T-helper 2 cell (primary cell): ENCODE measurements around the gene RNF181.
"Not testable (repeated sequence)": the region's sequence is repeated elsewhere in the genome, so short reads cannot be mapped to it uniquely, and the experiment has no call there.

Experiments
- DNase-seq, 5 experiments: peaks; one replicate each; pipeline versions ENCODE4 v3.0.0 to v3.0.0-alpha.2; 2012 to 2022

The RNF181 gene

GRCh38 chr2:85596486-85597143, 1.1 kb downstream of the RNF181 start:
- DNase-seq = no peak

- no peak for DNase-seq
These were observed 1.7 kb downstream of the RNF181 start for GRCh38 chr2:85597241-85597640.

- no peak for DNase-seq
These were observed 3.2 kb downstream of the RNF181 start for GRCh38 chr2:85598594-85599340.

- peak in 1 of 5 experiments; percentile 19 for DNase-seq
These were observed 4.1 kb downstream of the RNF181 start for GRCh38 chr2:85599468-85600234.

- DNase-seq = no peak
These were observed 4.7 kb downstream of the RNF181 start for GRCh38 chr2:85600235-85600575.

GRCh38 chr2:85600951-85601770, 5.6 kb downstream of the RNF181 start:
- DNase-seq = no peak

- DNase-seq = no peak
These were observed 6.4 kb downstream of the RNF181 start for GRCh38 chr2:85601771-85602475.

GRCh38 chr2:85602476-85603234, 7.1 kb downstream of the RNF181 start, which contains the start of gene TMEM150A:
Gene TMEM150A (minus strand): TSS chr2:85602698. CDS start chr2:85601948, 750 bp downstream.
- DNase-seq = peak; percentile 65 to 88 (median 82)

- not testable (repeated sequence) for DNase-seq
These were observed 8.5 kb downstream of the RNF181 start for GRCh38 chr2:85604133-85604444.

GRCh38 chr2:85604568-85605339, 9.2 kb downstream of the RNF181 start:
- no peak for DNase-seq

- DNase-seq = no peak
These were observed 10.0 kb downstream of the RNF181 start for GRCh38 chr2:85605406-85606115.

- no peak for DNase-seq
These were observed 10.5 kb downstream of the RNF181 start for GRCh38 chr2:85606116-85606455.

- DNase-seq = no peak
These were observed 12.0 kb downstream of the RNF181 start for GRCh38 chr2:85607268-85608215.

GRCh38 chr2:85611217-85611704, 15.7 kb downstream of the RNF181 start:
- no peak for DNase-seq

- peak; percentile 61 to 92 (median 76) for DNase-seq
These were observed 16.4 kb downstream of the RNF181 start, which contains the start of gene C2orf68 for GRCh38 chr2:85611705-85612587. Gene C2orf68 (minus strand): TSS chr2:85612066. CDS start chr2:85611984, 82 bp downstream.

- DNase-seq = no peak
These were observed 18.4 kb downstream of the RNF181 start for GRCh38 chr2:85613717-85614515.
